Embryonic facial prominence (tissue), 1 donor: ENCODE results near the gene SRSF4.
"Not testable (repeated sequence)": the region's sequence is repeated elsewhere in the genome, so short reads cannot be mapped to it uniquely, and the experiment has no call there.

Experiments used
- DNase-seq: peaks from one replicate; pipeline ENCODE4 v3.0.0-alpha.2; 2016; ENCODE audit errors: extremely low spot score

SRSF4 gene

DNA sequence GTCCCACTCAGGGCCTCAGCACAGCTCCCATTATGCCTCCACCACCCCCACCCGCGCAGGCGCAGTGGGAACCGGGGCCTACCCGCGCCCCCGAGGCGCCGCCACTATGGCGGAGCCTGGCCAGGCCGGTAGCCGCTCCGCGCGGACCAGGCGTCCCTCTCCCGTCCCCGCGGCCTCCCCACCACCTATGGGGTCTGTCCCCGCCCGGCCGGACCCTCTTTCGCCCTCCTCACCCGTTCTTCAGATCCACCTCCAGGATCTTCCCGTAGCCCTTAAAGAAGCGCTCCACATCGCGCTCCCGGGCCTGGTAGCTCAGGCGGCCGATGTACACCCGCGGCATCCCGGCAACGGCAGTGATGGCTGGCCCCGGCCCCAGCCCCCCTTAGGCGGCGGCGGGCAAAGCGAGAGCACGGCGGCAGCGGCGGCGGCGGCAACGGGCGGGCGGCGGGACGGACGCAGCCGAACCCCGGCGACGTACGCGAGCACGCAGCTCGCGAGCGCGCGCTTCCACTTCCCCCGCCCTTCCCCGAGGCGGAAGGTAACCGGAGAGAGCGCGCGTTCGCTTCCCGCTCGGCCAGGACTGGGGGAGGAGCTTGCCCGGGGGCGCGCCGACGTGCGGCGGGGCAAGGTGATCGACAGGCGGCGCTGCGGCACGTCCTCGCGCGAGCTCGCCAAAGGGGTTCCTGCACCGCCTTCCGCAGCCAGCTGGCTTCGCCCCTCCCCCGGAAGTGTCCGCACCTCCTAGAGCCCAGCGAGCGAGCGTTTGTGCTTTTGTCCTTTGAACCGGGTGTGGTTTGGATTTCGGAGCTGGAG is at the start of gene SRSF4:
SRSF4 (minus strand) TSS at position 488 of the 813 bp plus-strand sequence; CDS start at position 340, 148 bp downstream.
- peak; percentile 95 for DNase-seq

DNA sequence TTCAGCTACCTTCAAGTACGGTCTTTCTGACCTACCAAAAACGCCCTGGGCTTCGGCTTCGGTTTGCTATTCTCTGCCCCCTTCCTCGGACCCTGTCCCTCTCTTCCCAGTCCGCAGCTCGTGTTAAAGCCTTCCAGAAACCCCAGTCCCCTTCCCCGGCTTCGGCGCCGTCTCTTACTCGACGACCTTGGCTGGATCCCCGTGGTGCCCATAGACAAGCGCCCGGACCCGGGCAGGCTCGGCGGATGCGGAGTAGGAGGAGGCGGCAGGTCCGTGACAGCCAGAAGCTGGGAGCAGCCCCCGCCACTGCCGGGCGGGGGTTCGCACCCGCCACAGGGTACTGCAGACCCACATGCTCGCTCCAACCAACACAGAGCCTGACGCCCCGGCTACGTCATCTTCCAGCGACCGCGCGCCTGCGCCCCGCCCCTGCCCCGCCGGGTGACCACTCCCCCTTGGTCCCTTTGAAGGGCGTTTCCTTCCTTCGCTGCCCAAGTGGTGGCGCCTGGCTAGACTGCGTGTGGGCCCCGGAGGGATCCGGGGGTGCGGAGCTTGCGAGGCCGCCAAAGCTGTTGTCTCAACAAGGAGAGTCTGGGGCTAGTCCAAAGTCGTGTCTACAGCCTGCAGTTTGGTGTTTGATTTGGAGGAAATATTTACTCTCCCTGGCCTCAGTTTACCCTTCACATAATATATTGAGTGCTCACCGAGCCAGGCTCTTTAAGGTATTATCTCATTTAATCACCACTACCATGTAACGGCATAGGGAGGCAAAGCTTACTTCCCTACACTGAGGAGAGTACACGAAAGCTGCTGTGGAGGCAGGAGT is 49.1 kb upstream of the SRSF4 start, which contains the start of gene MECR:
MECR (minus strand) TSS at position 382 of the 826 bp plus-strand sequence; CDS start at position 354, 28 bp downstream.
- DNase-seq, result peak; percentile 90

DNA sequence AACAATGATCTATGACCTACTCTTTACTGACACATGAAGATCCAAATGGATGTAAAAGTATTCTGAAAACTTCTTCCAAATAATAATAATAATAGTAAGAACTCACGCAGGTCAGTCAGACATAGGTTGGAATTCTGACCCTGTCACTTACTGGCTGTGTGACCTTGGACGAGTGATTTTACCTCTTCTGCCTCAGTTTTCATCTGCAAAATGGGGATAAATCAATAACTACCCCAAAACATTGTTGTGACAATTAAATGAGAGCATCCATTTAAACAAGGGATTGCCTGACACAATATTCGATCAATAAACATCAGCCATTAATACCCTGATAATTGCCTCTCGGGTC is 48.5 kb upstream of the SRSF4 start:
- DNase-seq, result no peak

DNA sequence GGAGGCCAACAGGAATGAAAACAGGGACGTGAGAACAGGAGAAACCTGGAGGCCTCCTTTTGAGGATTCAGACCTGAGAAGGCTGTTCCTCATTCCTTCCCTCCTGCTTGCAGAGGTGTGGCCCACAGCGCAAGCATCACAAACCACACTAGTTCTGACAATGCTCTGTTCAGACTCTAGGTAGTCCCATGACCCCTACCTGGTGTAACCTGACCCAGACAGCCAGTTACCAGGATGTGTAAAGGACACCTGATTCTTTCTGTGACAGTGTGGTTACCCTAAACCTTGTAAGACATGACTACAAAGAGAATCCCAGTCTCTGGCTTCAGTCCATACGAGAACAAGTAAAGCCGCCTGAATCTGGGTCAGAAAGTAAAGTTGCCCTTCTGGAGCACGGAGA is 45.8 kb upstream of the SRSF4 start:
- DNase-seq, result no peak

DNA sequence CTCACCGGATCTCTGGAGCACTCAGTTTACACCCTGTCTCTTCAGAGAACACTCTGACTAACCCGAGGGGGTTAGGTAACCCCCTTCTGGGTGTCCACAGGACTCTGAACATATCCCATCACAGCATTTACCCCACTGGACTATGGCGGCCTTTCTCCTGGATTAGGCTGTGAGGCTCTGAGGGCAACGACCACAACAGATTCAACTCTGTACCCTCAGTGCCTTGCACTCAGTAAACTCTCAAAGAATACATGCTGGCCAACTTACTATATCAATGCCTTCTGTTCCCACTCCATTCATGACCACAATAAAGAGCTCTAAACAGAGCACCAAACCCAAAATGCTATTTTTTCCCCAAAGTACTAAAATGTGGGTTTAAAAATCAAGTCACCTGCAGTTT is 43.7 kb upstream of the SRSF4 start:
- DNase-seq, result no peak

DNA sequence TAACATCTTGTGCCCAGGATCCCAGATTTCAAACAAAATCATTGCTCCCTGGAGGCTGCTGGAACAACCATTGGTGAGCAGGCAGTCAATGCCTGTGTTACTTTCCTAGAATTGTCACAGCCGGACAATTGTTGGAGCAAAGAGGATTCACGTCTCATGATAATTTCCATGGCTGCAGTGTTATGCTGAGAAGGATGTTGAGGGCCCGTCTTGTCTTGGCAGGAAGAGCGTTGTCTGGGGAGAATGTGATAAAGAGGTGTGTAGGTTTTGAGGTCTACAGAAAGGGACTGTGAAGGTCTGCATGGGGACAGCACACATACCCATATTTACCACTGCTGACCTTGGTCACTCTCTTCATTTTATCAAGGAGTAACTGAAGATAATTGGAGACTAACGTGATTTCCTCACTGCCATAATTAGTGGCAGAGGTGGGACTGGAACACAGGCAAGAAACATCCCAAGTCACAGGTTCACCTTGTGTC is 42.7 kb upstream of the SRSF4 start:
- no peak for DNase-seq

DNA sequence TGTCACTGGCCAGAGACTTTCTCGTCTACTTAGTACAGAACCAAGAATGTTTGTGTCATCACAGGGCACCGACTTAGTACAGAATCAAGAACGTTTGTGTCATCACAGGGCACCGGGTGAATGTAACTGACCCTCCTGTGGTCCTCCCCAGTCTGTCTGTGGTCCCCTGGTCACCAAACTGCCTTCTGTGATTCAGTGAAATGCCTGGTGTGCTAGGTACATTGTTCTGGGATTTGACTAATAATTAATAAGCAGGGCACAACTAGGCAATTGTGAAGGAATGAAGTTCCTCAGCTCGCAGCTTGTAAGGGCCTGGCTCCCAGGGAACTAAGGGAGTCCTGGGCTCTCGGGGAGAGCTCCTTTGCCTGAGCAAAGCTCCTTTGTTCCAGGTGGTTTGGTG is 41.8 kb upstream of the SRSF4 start:
- no peak for DNase-seq

DNA sequence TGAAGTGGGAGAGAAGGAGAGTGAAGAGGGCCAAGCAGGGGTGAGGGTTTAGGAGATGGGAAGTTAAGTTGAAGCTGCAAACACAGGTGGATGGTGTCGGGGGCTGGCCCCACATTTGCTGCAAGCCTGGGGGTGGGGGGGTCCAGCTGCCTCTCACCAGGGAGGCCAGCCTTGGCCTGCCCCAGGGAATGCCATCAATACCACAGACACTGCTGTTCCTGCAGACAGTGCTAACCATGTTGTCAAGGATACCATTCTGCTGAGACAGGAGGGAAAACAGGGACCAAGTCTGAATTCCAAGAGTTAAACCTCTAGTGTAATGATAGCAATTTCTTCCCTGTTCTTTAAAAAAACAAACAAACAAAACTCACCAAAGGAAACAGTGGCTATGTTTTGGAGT is 41.0 kb upstream of the SRSF4 start:
- DNase-seq, result no peak

DNA sequence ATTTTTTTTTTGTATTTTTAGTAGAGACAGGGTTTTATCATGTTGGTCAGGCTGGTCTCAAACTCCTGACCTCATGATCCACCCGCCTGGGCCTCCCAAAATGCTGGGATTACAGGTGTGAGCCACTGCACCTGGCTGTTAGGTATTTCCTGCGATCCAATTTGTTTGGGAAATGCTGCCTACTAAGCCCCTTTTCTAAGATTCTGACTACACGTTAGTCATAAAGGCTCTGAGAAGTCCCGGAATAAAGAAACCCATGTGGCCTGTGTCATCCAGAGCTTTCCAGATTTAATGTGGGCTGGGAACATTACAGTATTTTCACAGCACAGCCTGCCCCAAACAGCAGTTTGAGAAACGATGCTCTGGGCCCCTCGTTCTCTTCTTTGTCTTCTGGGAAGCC is 40.6 kb upstream of the SRSF4 start:
- DNase-seq, result not testable (repeated sequence)

DNA sequence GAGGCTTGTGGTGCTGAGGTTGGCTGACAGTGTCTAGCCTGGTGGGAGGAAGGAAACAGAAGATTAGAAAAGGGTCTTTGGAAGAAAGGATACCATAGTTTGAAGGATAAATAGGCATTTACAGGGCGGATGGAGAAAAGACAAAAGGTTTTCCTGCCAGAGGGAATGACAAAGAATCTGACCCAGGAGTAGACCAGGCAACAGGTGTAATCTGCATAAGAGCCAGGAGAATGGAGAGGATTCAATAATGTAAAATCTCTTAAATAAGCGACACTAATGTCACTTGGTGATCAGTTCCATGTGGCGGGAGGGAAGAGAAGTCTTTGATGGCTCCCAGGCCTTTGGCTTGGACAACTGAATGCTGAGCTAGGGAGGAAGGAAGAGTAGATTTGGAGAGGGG is 39.6 kb upstream of the SRSF4 start:
- DNase-seq, result no peak

DNA sequence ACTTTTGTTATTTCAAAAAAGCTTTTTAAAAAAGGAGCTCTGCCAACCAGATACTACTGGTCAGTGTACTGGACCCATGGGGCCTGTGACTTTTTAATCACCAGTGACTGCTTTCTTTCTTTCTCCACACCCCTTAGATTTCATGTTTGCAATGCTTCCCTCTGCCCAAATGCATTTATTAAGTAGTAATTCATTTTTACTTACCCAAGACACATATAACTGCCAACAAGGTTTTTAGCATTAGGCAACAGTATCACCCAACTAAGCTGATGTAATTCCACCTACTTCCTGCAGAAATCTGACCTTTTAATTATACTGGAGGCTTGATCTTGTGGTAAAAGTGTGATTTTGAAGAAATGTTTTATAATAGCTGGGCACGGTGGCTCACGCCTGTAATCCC is 36.5 kb upstream of the SRSF4 start:
- no peak for DNase-seq

DNA sequence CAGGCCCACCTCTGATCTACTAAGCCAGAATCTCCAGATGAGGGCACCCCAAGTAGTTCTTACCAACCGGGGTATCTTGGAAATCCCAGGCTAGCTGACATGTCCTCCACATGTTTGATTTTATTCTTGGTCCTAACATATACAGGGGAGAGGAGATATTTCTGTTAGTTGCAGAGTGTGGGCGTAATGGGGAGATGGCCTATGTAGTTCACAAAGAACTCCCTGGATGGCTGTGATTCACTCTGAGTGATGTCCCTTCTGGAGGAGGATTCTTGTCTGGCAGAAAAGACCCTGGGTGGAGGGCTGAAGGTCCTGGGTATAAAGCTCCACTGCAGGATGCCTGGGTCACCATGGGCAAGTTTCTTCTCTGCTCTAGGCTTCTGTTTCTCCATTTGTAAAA is 35.9 kb upstream of the SRSF4 start:
- no peak for DNase-seq

DNA sequence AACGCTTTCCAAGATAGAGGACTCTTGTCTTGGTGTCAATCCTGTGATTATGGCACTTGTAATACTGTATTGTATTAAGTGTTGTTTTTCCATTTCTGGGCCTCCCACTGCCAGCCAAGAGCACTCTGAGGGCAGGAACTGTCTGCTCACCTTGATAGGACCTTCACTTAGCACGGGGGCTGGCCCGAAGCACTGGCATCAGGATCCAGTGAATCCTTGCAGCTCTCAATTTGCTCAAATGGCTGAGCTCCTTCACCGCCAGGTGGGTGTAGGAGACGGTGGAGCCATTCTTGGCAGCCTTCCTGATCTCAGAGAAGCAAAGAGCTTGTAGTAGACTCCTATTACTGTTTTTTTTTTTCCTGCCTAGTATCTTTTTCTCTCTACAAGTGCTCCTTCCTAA is 31.4 kb upstream of the SRSF4 start:
- DNase-seq, result no peak

DNA sequence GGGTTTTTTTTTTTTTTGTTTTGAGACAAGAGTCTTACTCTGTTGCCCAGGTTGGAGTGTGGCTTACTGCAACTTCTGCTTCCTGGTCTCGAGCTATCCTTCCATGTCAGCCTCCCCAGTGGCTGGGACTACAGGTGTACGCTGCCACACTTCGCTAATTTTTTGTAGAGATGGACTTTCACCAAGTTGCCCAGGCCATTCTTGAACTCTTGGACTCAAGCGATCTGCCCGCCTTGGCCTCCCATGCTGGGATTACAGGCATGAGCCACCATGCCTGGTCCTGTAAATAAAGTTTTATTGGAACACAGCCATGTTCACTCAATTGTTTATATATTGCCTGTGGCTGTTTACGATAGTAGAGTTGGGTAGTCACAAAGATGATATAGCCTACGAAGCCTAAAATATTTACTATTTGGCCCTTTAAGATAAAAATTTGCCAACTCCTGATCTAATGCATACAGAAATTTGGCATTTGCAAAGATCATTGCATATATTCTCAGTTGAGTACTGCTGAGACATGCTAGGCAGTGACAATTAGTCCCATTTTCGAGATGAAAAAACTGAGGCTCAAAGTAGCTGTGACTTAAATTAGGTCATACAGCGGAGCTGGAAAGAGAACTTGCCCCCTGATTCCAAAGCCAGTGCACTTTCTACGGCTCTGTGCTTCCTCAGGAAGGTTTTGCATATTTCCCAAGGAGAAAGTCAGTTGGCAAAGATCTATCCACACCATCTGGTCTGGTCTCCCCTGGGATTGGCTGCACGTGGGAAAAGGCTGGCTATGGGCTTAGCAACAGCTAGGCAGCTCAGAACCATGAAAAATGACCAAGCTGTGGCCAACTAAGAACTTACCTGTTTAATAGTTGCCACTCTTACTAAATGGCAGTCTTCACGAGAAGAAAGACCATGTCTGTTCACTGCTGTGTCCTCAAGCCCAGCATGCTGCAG is 29.7 kb upstream of the SRSF4 start:
- DNase-seq, result no peak

DNA sequence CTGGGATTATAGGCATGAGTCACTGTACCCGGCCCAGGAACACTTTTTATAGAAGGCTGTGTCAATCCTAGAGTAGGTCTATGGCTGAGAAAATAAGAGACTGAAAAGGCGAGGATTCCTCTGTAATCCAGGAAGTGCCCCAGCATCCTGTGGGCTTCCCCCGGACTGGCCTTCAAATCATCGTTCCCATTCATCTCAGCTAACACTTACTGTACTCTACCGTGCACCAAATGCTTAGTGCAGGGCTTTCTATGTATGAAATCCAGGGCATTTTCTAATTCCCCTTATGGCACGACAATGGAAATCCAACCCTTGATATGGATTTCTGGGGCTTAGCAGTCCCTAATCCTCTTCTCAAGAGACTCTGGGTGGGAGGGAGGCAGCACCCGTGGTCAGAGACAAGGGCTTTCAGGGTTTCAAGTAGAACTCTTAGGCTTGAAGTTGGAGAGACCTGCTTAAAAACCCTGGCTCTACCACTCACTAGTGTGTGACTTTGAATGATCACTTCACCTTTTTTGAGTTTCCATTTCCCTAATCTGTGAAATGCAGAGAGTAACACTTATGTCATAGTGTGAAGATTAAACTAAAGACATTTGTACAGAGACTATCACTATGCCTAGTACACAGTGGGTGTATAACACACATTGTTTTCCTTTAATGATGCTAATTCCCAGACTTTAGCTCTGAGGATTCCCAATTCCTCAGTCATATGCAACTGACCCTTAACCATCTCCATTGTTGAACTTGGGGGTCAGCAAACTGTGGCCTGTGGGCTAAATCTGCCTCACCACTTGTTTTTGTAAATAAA is 28.8 kb upstream of the SRSF4 start:
- DNase-seq, result no peak

DNA sequence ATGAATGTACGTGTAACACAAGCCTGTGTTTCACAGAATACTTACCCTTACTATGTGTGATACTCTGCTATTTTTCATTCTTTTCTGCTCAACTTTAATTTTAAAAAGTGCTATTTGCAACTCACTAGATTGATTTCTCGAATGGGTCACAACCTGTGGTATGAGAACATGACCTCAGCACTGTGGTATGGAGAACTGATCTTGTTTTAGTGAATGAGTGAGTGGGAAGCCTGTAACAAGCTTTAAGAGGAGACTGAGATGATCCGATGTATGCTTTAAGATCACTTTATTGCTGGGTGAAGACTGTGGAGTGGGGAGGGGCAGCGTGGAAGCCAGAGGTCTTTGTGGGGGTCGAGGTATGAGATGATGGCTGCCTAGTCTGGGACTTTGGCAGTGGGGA is 27.5 kb upstream of the SRSF4 start:
- no peak for DNase-seq

DNA sequence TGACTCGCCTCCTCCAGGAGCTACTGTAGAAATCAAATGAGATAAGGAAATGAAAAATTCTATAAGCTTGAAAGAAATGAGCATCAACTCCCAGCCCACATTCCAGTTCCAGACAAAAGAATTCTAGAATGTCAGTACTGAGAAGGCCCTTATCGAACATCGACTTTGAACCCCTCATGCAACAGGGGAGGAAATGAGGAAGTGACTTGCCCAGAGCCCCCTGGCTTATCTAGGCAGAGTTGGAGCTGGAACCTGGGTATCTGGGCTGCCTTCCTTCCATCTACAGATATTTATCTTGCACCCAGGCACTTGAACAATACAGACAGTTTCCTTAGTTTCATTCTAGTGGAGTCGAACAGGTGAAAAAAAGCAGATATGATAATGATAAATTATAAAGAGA is 26.7 kb upstream of the SRSF4 start:
- DNase-seq, result no peak

DNA sequence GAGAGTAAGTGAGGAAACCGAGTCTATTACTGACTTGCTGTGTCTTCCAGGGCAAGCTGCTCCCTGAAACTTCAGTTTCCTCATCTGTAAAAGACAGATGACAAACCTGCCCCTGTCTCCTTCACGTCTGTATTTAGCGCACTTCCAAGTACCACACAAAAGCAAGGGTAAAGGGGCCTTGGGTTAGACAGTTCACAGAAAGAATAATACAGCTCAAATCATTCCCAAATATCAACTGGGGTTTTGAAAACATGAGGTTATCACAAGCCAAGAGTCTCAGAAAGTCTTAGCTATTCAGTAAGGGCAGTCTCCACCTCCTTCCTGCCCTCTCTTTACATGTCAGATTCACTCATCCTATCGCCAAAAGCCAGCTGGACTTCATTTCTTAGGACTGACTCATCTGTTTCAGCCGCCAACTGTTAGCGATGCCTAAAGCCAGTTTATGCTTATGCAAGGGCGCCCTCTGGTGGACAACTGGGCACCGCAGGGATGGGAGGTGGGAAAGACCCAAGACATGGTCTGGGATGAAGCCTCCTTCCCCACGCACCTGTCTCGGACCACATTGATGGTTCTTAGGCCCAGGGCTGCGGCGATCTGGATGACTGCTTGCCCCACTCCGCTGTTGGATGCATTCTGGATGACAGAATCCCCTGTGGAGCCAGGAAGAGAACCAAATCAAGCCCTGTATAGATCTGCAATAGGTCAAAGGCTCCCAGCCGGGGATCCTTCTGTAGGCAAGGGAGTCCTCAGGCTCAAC is 21.1 kb upstream of the SRSF4 start:
- peak; percentile 89 for DNase-seq

DNA sequence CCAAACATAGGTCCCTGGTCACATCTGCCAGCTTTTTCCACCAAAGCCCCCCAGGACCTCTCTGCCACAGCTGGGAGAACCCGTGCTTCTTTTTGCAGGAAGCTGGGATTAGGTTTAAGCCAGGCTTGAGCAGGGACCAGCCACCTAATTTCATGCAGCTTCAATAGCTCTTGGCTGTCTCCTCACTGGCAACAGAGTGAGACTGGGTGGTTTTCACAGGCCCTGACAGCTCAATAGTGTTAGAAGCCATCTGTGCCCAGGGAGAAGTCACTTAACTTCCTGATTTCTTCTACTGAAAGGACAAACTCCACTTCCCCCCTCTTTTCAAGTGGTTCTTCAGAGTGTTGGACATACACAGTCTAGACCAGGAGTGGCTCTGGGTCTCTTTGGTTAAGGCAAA is 20.4 kb upstream of the SRSF4 start:
- no peak for DNase-seq

DNA sequence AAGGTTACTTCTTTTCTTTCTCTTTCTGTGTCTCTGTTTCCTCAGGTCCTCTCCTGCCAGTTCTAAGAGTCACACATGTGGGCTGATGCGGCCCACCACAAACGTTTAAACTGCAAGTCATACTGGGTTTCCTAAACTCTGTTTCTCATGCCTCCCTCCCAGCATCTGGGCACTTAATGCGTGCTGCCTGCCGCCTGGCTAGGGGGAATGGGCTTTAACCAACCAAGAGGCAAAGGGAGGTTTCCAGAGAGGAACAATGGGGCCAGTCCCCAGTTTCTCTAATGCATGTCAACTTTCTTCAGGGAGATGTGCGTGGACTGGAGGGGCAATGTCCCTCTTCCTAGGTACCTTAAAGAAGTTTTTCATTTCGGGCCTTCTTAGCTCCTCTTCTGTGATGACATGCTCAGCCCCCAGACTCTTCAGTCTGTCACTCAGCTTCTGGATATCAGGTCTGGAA is 19.9 kb upstream of the SRSF4 start:
- no peak for DNase-seq
